Stimulated activated CD4-positive, alpha-beta T cell treated with anti-CD3 and anti-CD28 coated beads, Interleukin-4, amount 100 ng/mL, for 1 hour (primary cell): ENCODE results near the gene WARS2.
"Not testable (repeated sequence)": the region's sequence is repeated elsewhere in the genome, so short reads cannot be mapped to it uniquely, and the experiment has no call there.

ENCODE experiments used
- DNase-seq: peaks from one replicate; pipeline ENCODE4 v3.0.0-alpha.2; 2020

The WARS2 gene

GRCh38 chr1:119140177-119141019, at the start of gene WARS2:
Gene WARS2, minus strand, starts transcription at chr1:119140653. Its CDS starts 9 bp downstream, at chr1:119140644.
- DNase-seq, result peak; percentile 86

GRCh38 chr1:119188926-119189325, 48.5 kb upstream of the WARS2 start:
- no peak for DNase-seq

GRCh38 chr1:119187416-119187815, 47.0 kb upstream of the WARS2 start:
- no peak for DNase-seq

GRCh38 chr1:119186471-119186870, 46.0 kb upstream of the WARS2 start:
- DNase-seq, result no peak

GRCh38 chr1:119184972-119185371, 44.5 kb upstream of the WARS2 start:
- DNase-seq, result no peak

GRCh38 chr1:119181218-119181617, 40.8 kb upstream of the WARS2 start:
- no peak for DNase-seq

GRCh38 chr1:119179051-119179450, 38.6 kb upstream of the WARS2 start:
- DNase-seq, result no peak

GRCh38 chr1:119172927-119173326, 32.5 kb upstream of the WARS2 start:
- not testable (repeated sequence) for DNase-seq

GRCh38 chr1:119171381-119172010, 31.0 kb upstream of the WARS2 start:
- DNase-seq, result not testable (repeated sequence)

- DNase-seq, result no peak
Observed at GRCh38 chr1:119163396-119163795, 22.9 kb upstream of the WARS2 start.

GRCh38 chr1:119160866-119161265, 20.4 kb upstream of the WARS2 start:
- DNase-seq, result no peak

GRCh38 chr1:119160409-119160808, 20.0 kb upstream of the WARS2 start:
- DNase-seq, result no peak

GRCh38 chr1:119159966-119160365, 19.5 kb upstream of the WARS2 start:
- no peak for DNase-seq

GRCh38 chr1:119159111-119159510, 18.7 kb upstream of the WARS2 start:
- no peak for DNase-seq

- DNase-seq, result not testable (repeated sequence)
Observed at GRCh38 chr1:119156761-119157160, 16.3 kb upstream of the WARS2 start.

GRCh38 chr1:119155069-119155468, 14.6 kb upstream of the WARS2 start:
- not testable (repeated sequence) for DNase-seq

- no peak for DNase-seq
Observed at GRCh38 chr1:119150150-119150549, 9.7 kb upstream of the WARS2 start.

GRCh38 chr1:119147661-119148090, 7.2 kb upstream of the WARS2 start:
- DNase-seq, result no peak

GRCh38 chr1:119146466-119146865, 6.0 kb upstream of the WARS2 start:
- no peak for DNase-seq

GRCh38 chr1:119144813-119145212, 4.4 kb upstream of the WARS2 start:
- DNase-seq, result no peak

- no peak for DNase-seq
Observed at GRCh38 chr1:119143706-119144105, 3.3 kb upstream of the WARS2 start.

- DNase-seq, result no peak
Observed at GRCh38 chr1:119141660-119142059, 1.2 kb upstream of the WARS2 start.

GRCh38 chr1:119141020-119141424, 569 bp upstream of the WARS2 start:
- DNase-seq, result peak; percentile 38

- no peak for DNase-seq
Observed at GRCh38 chr1:119139857-119140176, 636 bp downstream of the WARS2 start.
